Tibial nerve (tissue), 4 donors: ENCODE data around the gene NARS2. TPM values are rescaled to one million over a fixed set of nuclear protein-coding genes. Genes with fewer than 3 reads are reported as not detected.

ENCODE experiments used
- DNase-seq, 2 donors: peaks; one replicate each; pipeline ENCODE4 v3.0.0-alpha.2; 2019; ENCODE audit warnings: low spot score in 2 of 2
- H3K27ac ChIP-seq, 4 donors: fragments of 200-600 bp; sonication (generic) in 3 of 4; one replicate each; pipeline ENCODE4 v1.5.1; 2017 to 2019; ENCODE audit warnings: mild to moderate bottlenecking in 1 of 4
- H3K27me3 ChIP-seq, 2 donors: fragments of 200-600 bp; sonication (generic) in 1 of 2; one replicate each; pipeline versions ENCODE4 v1.5.1 to v1.6.0; 2017 to 2019
- H3K36me3 ChIP-seq, 3 donors: fragments of 200-600 bp; sonication (generic); one replicate each; pipeline ENCODE4 v1.5.1; 2018 to 2019
- H3K4me1 ChIP-seq, 4 donors: fragments of 200-600 bp; sonication (generic) in 3 of 4; one replicate each; pipeline ENCODE4 v1.5.1; 2017 to 2019
- H3K4me3 ChIP-seq, 4 donors: fragments of 200-600 bp; sonication (generic) in 3 of 4; one replicate each; pipeline ENCODE4 v1.5.1; 2017 to 2019; ENCODE audit warnings: mild to moderate bottlenecking in 1 of 4, moderate library complexity in 1 of 4
- H3K9me3 ChIP-seq, 4 donors: fragments of 200-600 bp; sonication (generic) in 3 of 4; one replicate each; pipeline ENCODE4 v1.5.1; 2017 to 2019
- EP300 ChIP-seq, 2 donors: sonication (generic); formaldehyde crosslinking; IDR thresholded peaks; one replicate each; pipeline ENCODE4 v1.6.1; 2017; ENCODE audit warnings: antibody characterized with exemption in 2 of 2, mild to moderate bottlenecking in 1 of 2
- POLR2A ChIP-seq, 2 donors: fragments of 450-650 bp; IDR thresholded peaks; one replicate each; pipeline ENCODE4 v1.6.1; 2017; ENCODE audit warnings: antibody characterized with exemption in 2 of 2, mild to moderate bottlenecking in 2 of 2, moderate library complexity in 2 of 2
- WGBS, 2 donors: methylation state at CpG; one replicate each; pipeline ENCODE4 v1.1.5; 2018; 5-methylcytosine and 5-hydroxymethylcytosine counted together
- total RNA-seq, 4 donors: library from RNA; depleted of rRNA; stranded (reverse); fragments of >200 nt; gene quantifications; one replicate each; pipeline ENCODE4 v1.1.0, GENCODE V29; 2016
- TF ChIP-seq, protein P1 (sequence below), 5 experiments: fragments of 200-600 bp in 3 of 5; fragments of 450-650 bp in 2 of 5; sonication (generic) in 3 of 5; IDR thresholded peaks; one replicate each; pipeline ENCODE4 v1.5.1; 2016 to 2019; ENCODE audit warnings: antibody characterized with exemption in 5 of 5, mild to moderate bottlenecking in 3 of 5, moderate library complexity in 2 of 5

The NARS2 gene
- total RNA-seq, 4 donors from 2014 or later = 16.5 to 23.8 (median 19.2) TPM

- Histone ChIP-seq H3K4me1 (peaks cover 0 to 16% (median 5%) of the 10 kb centered on the region in 4 donors), H3K27ac (no peak overlapping the region), H3K36me3 (no peaks in the 10 kb centered on the region), H3K9me3 (peaks cover 0 to 5% (median 0%) of the 10 kb centered on the region in 4 donors), H3K27me3 (no peaks in the 10 kb centered on the region), H3K4me3 (no peak overlapping the region)
- no peak for DNase-seq
- 76 to 86% methylated on average over 3 of the region's 3 CpGs for WGBS, 2 donors
- TF ChIP-seq, protein P1, sequence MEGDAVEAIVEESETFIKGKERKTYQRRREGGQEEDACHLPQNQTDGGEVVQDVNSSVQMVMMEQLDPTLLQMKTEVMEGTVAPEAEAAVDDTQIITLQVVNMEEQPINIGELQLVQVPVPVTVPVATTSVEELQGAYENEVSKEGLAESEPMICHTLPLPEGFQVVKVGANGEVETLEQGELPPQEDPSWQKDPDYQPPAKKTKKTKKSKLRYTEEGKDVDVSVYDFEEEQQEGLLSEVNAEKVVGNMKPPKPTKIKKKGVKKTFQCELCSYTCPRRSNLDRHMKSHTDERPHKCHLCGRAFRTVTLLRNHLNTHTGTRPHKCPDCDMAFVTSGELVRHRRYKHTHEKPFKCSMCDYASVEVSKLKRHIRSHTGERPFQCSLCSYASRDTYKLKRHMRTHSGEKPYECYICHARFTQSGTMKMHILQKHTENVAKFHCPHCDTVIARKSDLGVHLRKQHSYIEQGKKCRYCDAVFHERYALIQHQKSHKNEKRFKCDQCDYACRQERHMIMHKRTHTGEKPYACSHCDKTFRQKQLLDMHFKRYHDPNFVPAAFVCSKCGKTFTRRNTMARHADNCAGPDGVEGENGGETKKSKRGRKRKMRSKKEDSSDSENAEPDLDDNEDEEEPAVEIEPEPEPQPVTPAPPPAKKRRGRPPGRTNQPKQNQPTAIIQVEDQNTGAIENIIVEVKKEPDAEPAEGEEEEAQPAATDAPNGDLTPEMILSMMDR (IDR thresholded peaks at IDR 0.05) = no peak
- TF ChIP-seq EP300 (IDR thresholded peaks at IDR 0.05) = no peak
- TF ChIP-seq POLR2A (IDR thresholded peaks at IDR 0.05) = no peak
Measured at GRCh38 chr11:78402847-78403246, 171.8 kb downstream of the NARS2 start.

GRCh38 chr11:78400702-78401101 is 174.0 kb downstream of the NARS2 start:
- peaks cover 0 to 32% (median 5%) of the 10 kb centered on the region in 4 donors for H3K4me1 ChIP-seq
- no peaks in the 10 kb centered on the region for H3K27me3 ChIP-seq
- no peaks in the 10 kb centered on the region for H3K9me3 ChIP-seq
- 83 to 90% methylated on average over 3 of the region's 3 CpGs for WGBS, 2 donors
- DNase-seq = no peak
- H3K4me3 ChIP-seq = no peak overlapping the region
- no peak for TF ChIP-seq POLR2A (IDR thresholded peaks at IDR 0.05)
- TF ChIP-seq, protein P1 (IDR thresholded peaks at IDR 0.05) = no peak
- no peak for TF ChIP-seq EP300 (IDR thresholded peaks at IDR 0.05)
- no peaks in the 10 kb centered on the region for H3K36me3 ChIP-seq
- no peak overlapping the region for H3K27ac ChIP-seq

GRCh38 chr11:78400116-78400515 is 174.5 kb downstream of the NARS2 start:
- no peak overlapping the region for H3K27ac ChIP-seq
- peaks cover 0 to 37% (median 5%) of the 10 kb centered on the region in 4 donors for H3K4me1 ChIP-seq
- WGBS, 2 donors = 87 to 97% methylated on average over 1 of the region's 1 CpG
- no peaks in the 10 kb centered on the region for H3K27me3 ChIP-seq
- no peak for DNase-seq
- no peak for TF ChIP-seq EP300 (IDR thresholded peaks at IDR 0.05)
- TF ChIP-seq POLR2A (IDR thresholded peaks at IDR 0.05) = no peak
- TF ChIP-seq, protein P1 (IDR thresholded peaks at IDR 0.05) = no peak
- no peaks in the 10 kb centered on the region for H3K9me3 ChIP-seq
- H3K4me3 ChIP-seq = no peak overlapping the region
- H3K36me3 ChIP-seq = no peaks in the 10 kb centered on the region

DNA sequence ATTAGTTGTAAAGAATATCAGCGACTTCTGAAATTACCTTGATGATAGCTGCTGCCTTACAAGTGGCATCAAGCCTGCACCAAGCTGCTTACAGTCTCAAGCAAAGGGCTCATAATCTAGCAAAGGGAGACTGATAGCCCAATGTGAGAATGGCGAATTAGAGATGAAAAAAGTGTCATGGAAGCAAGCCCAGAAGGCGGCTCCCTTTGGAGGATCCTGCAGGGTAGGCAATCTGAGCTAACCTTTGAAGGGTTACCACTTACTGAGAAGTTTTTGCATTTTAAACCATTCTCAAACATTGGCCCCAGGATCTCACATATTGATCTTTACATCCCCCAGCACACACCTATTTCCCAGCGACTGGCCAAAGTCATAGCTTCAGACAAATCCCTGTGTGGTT is 175.5 kb downstream of the NARS2 start:
- TF ChIP-seq, protein P1 (IDR thresholded peaks at IDR 0.05) = no peak
- TF ChIP-seq EP300 (IDR thresholded peaks at IDR 0.05) (no peak), POLR2A (IDR thresholded peaks at IDR 0.05) (no peak)
- WGBS, 2 donors = 70 to 72% methylated on average over 4 of the region's 4 CpGs

DNA sequence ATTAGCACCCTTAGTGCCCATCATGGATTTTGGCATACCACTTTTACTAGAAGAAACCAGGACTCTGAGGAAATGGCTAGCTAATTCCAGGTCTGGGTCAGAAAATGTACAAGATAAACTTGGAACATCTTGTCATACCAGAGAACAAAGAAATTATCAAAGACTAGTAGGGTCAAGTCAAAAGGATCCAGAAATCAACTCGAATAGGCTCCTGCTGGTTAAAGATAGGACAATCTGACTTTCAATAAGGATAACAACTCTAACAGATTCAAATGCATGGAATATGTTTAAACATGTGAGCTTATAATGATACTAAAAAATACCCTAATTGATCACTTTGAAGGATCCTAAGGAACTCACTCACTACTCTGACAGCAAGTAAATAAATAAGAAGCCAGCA is 175.9 kb downstream of the NARS2 start:
- 73 to 84% methylated on average over 1 of the region's 1 CpG for WGBS, 2 donors
- DNase-seq = no peak
- peaks cover 0 to 38% (median under 1%) of the 10 kb centered on the region in 4 donors for H3K4me1 ChIP-seq
- no peak overlapping the region for H3K4me3 ChIP-seq
- H3K27ac ChIP-seq = no peak overlapping the region
- H3K36me3 ChIP-seq = no peaks in the 10 kb centered on the region
- no peaks in the 10 kb centered on the region for H3K27me3 ChIP-seq
- no peaks in the 10 kb centered on the region for H3K9me3 ChIP-seq
- TF ChIP-seq EP300 (IDR thresholded peaks at IDR 0.05) = no peak
- TF ChIP-seq, protein P1 (IDR thresholded peaks at IDR 0.05) = no peak
- TF ChIP-seq POLR2A (IDR thresholded peaks at IDR 0.05) = no peak

More for the DNA sequence above, 175.5 kb downstream of the NARS2 start:
- DNase-seq = no peak
- H3K4me1 ChIP-seq = peaks cover 0 to 42% (median 2%) of the 10 kb centered on the region in 4 donors
- H3K27ac ChIP-seq = no peak overlapping the region
- no peaks in the 10 kb centered on the region for H3K36me3 ChIP-seq
- no peaks in the 10 kb centered on the region for H3K27me3 ChIP-seq
- no peak overlapping the region for H3K4me3 ChIP-seq
- no peaks in the 10 kb centered on the region for H3K9me3 ChIP-seq
